ENCODE data around the gene GLDC. TPM values are rescaled to one million over a fixed set of nuclear protein-coding genes. Genes with fewer than 3 reads are reported as not detected.

The GLDC gene
- total RNA-seq, 1 experiment from 2014 or later: 145 TPM

GRCh38 chr9:6641561-6641960 lies 4.0 kb downstream of the GLDC start (continued):
- TF ChIP-seq, protein P1, sequence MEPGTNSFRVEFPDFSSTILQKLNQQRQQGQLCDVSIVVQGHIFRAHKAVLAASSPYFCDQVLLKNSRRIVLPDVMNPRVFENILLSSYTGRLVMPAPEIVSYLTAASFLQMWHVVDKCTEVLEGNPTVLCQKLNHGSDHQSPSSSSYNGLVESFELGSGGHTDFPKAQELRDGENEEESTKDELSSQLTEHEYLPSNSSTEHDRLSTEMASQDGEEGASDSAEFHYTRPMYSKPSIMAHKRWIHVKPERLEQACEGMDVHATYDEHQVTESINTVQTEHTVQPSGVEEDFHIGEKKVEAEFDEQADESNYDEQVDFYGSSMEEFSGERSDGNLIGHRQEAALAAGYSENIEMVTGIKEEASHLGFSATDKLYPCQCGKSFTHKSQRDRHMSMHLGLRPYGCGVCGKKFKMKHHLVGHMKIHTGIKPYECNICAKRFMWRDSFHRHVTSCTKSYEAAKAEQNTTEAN (CRISPR knock-in tag; IDR thresholded peaks at IDR 0.05): no peak
- TF ChIP-seq NR3C1 (CRISPR knock-in tag; conservative IDR thresholded peaks at IDR 0.05; ENCODE audit: low read depth): no peak
- TF ChIP-seq JAZF1 (CRISPR knock-in tag; IDR thresholded peaks at IDR 0.05): no peak
- no peak for TF ChIP-seq ERG (CRISPR knock-in tag; IDR thresholded peaks at IDR 0.05)
- TF ChIP-seq AR (CRISPR knock-in tag; IDR thresholded peaks at IDR 0.05): no peak
- no peak for TF ChIP-seq ZNF423 (CRISPR knock-in tag; IDR thresholded peaks at IDR 0.05)

GRCh38 chr9:6641056-6641455 lies 4.5 kb downstream of the GLDC start:
- no peak for DNase-seq (ENCODE audit: low spot score)
- peaks cover 37% of the 10 kb centered on the region for H3K4me1 Mint-ChIP-seq
- H3K27ac Mint-ChIP-seq: no peak overlapping the region
- POLR2A ChIA-PET: no interaction called here
- H3K9me3 Mint-ChIP-seq: no peaks in the 10 kb centered on the region
- ATAC-seq: no peak
- H3K27me3 Mint-ChIP-seq (ENCODE audit: low read depth): peaks cover 3% of the 10 kb centered on the region; the same call in 1 of the 2 replicates
- CTCF ChIA-PET: interaction anchor here (0.6 to 1.0 kb wide), 2 partner anchors 26 to 152 kb away, joined by 3 read pairs; no protein-coding TSS in a partner anchor
- H3K4me3 Mint-ChIP-seq: no peak overlapping the region
- H3K36me3 Mint-ChIP-seq: peaks cover 24% of the 10 kb centered on the region
- no peak for TF ChIP-seq ZNF416 (CRISPR knock-in tag; IDR thresholded peaks at IDR 0.05)
- no peak for TF ChIP-seq CREM (CRISPR knock-in tag; IDR thresholded peaks at IDR 0.05)
- no peak for TF ChIP-seq MLX (CRISPR knock-in tag; IDR thresholded peaks at IDR 0.05)
- no peak for TF ChIP-seq HMGA2 (CRISPR knock-in tag; IDR thresholded peaks at IDR 0.05)
- TF ChIP-seq, protein P2, sequence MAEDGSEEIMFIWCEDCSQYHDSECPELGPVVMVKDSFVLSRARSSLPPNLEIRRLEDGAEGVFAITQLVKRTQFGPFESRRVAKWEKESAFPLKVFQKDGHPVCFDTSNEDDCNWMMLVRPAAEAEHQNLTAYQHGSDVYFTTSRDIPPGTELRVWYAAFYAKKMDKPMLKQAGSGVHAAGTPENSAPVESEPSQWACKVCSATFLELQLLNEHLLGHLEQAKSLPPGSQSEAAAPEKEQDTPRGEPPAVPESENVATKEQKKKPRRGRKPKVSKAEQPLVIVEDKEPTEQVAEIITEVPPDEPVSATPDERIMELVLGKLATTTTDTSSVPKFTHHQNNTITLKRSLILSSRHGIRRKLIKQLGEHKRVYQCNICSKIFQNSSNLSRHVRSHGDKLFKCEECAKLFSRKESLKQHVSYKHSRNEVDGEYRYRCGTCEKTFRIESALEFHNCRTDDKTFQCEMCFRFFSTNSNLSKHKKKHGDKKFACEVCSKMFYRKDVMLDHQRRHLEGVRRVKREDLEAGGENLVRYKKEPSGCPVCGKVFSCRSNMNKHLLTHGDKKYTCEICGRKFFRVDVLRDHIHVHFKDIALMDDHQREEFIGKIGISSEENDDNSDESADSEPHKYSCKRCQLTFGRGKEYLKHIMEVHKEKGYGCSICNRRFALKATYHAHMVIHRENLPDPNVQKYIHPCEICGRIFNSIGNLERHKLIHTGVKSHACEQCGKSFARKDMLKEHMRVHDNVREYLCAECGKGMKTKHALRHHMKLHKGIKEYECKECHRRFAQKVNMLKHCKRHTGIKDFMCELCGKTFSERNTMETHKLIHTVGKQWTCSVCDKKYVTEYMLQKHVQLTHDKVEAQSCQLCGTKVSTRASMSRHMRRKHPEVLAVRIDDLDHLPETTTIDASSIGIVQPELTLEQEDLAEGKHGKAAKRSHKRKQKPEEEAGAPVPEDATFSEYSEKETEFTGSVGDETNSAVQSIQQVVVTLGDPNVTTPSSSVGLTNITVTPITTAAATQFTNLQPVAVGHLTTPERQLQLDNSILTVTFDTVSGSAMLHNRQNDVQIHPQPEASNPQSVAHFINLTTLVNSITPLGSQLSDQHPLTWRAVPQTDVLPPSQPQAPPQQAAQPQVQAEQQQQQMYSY (CRISPR knock-in tag; IDR thresholded peaks at IDR 0.05): no peak
- TF ChIP-seq, protein P3, sequence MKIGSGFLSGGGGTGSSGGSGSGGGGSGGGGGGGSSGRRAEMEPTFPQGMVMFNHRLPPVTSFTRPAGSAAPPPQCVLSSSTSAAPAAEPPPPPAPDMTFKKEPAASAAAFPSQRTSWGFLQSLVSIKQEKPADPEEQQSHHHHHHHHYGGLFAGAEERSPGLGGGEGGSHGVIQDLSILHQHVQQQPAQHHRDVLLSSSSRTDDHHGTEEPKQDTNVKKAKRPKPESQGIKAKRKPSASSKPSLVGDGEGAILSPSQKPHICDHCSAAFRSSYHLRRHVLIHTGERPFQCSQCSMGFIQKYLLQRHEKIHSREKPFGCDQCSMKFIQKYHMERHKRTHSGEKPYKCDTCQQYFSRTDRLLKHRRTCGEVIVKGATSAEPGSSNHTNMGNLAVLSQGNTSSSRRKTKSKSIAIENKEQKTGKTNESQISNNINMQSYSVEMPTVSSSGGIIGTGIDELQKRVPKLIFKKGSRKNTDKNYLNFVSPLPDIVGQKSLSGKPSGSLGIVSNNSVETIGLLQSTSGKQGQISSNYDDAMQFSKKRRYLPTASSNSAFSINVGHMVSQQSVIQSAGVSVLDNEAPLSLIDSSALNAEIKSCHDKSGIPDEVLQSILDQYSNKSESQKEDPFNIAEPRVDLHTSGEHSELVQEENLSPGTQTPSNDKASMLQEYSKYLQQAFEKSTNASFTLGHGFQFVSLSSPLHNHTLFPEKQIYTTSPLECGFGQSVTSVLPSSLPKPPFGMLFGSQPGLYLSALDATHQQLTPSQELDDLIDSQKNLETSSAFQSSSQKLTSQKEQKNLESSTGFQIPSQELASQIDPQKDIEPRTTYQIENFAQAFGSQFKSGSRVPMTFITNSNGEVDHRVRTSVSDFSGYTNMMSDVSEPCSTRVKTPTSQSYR (CRISPR knock-in tag; IDR thresholded peaks at IDR 0.05): no peak
- no peak for TF ChIP-seq ATF6 (CRISPR knock-in tag; IDR thresholded peaks at IDR 0.05)
- no peak for TF ChIP-seq GTF2I (CRISPR knock-in tag; conservative IDR thresholded peaks at IDR 0.05)
- TF ChIP-seq, protein P4, sequence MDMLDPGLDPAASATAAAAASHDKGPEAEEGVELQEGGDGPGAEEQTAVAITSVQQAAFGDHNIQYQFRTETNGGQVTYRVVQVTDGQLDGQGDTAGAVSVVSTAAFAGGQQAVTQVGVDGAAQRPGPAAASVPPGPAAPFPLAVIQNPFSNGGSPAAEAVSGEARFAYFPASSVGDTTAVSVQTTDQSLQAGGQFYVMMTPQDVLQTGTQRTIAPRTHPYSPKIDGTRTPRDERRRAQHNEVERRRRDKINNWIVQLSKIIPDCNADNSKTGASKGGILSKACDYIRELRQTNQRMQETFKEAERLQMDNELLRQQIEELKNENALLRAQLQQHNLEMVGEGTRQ (CRISPR knock-in tag; IDR thresholded peaks at IDR 0.05): no peak
- no peak for TF ChIP-seq NFYB (CRISPR knock-in tag; conservative IDR thresholded peaks at IDR 0.05; ENCODE audit: low read depth)
- no peak for TF ChIP-seq ATF3 (CRISPR knock-in tag; conservative IDR thresholded peaks at IDR 0.05)
- TF ChIP-seq TP53 (CRISPR knock-in tag; IDR thresholded peaks at IDR 0.05): no peak
- TF ChIP-seq MYBL2 (CRISPR knock-in tag; IDR thresholded peaks at IDR 0.05): no peak
- TF ChIP-seq ERG (CRISPR knock-in tag; IDR thresholded peaks at IDR 0.05): no peak

All from WTC11 (cell line).